Measurements from ENCODE around the gene TMEM53. TPM values are rescaled to one million over a fixed set of nuclear protein-coding genes. Genes with fewer than 3 reads are reported as not detected.

The TMEM53 gene
- total and polyA plus RNA-seq, 3 donors from 2014 or later, result 15.6 to 40.2 (median 18.9) TPM

GRCh38 chr1:44660176-44660575 lies 14.1 kb downstream of the TMEM53 start:
- no peak overlapping the region for H3K27ac ChIP-seq
- DNase-seq, result peak; percentile 77

GRCh38 chr1:44659566-44659965 lies 14.7 kb downstream of the TMEM53 start:
- Histone ChIP-seq H3K9me3 (no peaks in the 10 kb centered on the region), H3K36me3 (ENCODE audit: low read depth, missing control alignments) (no peaks in the 10 kb centered on the region), H3K4me1 (peaks cover 4% of the 10 kb centered on the region), H3K4me3 (no peak overlapping the region), H3K27me3 (no peaks in the 10 kb centered on the region), H3K27ac (no peak overlapping the region)
- intact Hi-C loops (cut with DNase I; ENCODE audit: low total_unique reads), result no loop called here
- TF ChIP-seq CTCF (IDR thresholded peaks at IDR 0.05) (no peak), POLR2A (IDR thresholded peaks at IDR 0.05) (no peak)
- DNase-seq, result no peak
- WGBS, 2 donors, result 91 to 98% methylated on average over 4 of the region's 4 CpGs

More at GRCh38 chr1:44660176-44660575, 14.1 kb downstream of the TMEM53 start:
- H3K4me1 ChIP-seq, result peaks cover 4% of the 10 kb centered on the region
- 52 to 88% methylated on average over 2 to 9 of the region's 9 CpGs for WGBS, 2 donors
- TF ChIP-seq CTCF (IDR thresholded peaks at IDR 0.05) (no peak), POLR2A (IDR thresholded peaks at IDR 0.05) (no peak)
- intact Hi-C loops (cut with DNase I; ENCODE audit: low total_unique reads), result no loop called here
- no peak overlapping the region for H3K4me3 ChIP-seq
- H3K27me3 ChIP-seq, result no peaks in the 10 kb centered on the region
- no peaks in the 10 kb centered on the region for H3K36me3 ChIP-seq (ENCODE audit: low read depth, missing control alignments)
- H3K9me3 ChIP-seq, result no peaks in the 10 kb centered on the region

GRCh38 chr1:44655609-44656008 lies 18.7 kb downstream of the TMEM53 start:
- no peaks in the 10 kb centered on the region for H3K27me3 ChIP-seq
- no peak overlapping the region for H3K27ac ChIP-seq
- no peaks in the 10 kb centered on the region for H3K36me3 ChIP-seq (ENCODE audit: low read depth, missing control alignments)
- peaks cover 4% of the 10 kb centered on the region for H3K4me1 ChIP-seq
- H3K9me3 ChIP-seq, result no peaks in the 10 kb centered on the region
- 71 to 78% methylated on average over 5 of the region's 5 CpGs for WGBS, 2 donors
- DNase-seq, result peak; percentile 41
- intact Hi-C loops (cut with DNase I; ENCODE audit: low total_unique reads), result no loop called here
- no peak overlapping the region for H3K4me3 ChIP-seq
- TF ChIP-seq CTCF (IDR thresholded peaks at IDR 0.05), result peak; percentile 54 to 66 (median 61)
- TF ChIP-seq POLR2A (IDR thresholded peaks at IDR 0.05), result no peak

- intact Hi-C loops (cut with DNase I; ENCODE audit: low total_unique reads), result no loop called here
- WGBS, 2 donors, result 92% methylated on average over 29 to 35 of the region's 35 CpGs
- no peaks in the 10 kb centered on the region for H3K4me1 ChIP-seq
- no peaks in the 10 kb centered on the region for H3K36me3 ChIP-seq (ENCODE audit: low read depth, missing control alignments)
- TF ChIP-seq POLR2A (IDR thresholded peaks at IDR 0.05), result no peak
- no peak for TF ChIP-seq CTCF (IDR thresholded peaks at IDR 0.05)
- H3K9me3 ChIP-seq, result no peaks in the 10 kb centered on the region
- DNase-seq, result no peak
- no peak overlapping the region for H3K27ac ChIP-seq
- no peak overlapping the region for H3K4me3 ChIP-seq
- H3K27me3 ChIP-seq, result no peaks in the 10 kb centered on the region
Measured at GRCh38 chr1:44654621-44655187, 19.6 kb downstream of the TMEM53 start.
